Mesothelial cell of epicardium (in vitro differentiated cells): Measurements from ENCODE around the gene PSEN1. TPM values are rescaled to one million over a fixed set of nuclear protein-coding genes. Genes with fewer than 3 reads are reported as not detected.
A peak's percentile ranks its signal among the peaks of the same experiment; 100 is the strongest.

Experiments
- DNase-seq, 2 experiments: peaks; one replicate each; pipeline ENCODE4 v3.0.0; 2021; ENCODE audit warnings: low spot score in 2 of 2; ENCODE audit not compliant: unreplicated experiment in 2 of 2
- H3K27ac Mint-ChIP-seq: 2 replicates; pipeline ENCODE4 v1.8.0; 2021; ENCODE audit warnings: mixed read lengths
- H3K27me3 Mint-ChIP-seq: 2 replicates; pipeline ENCODE4 v1.8.0; 2021; ENCODE audit warnings: low read depth, mixed read lengths
- H3K36me3 Mint-ChIP-seq: 2 replicates; pipeline ENCODE4 v1.8.0; 2021; ENCODE audit warnings: mixed read lengths
- H3K4me1 Mint-ChIP-seq: 2 replicates; pipeline ENCODE4 v1.8.0; 2021; ENCODE audit warnings: mixed read lengths
- H3K4me3 Mint-ChIP-seq: 2 replicates; pipeline ENCODE4 v1.8.0; 2021; ENCODE audit warnings: mild to moderate bottlenecking, moderate library complexity, mixed read lengths
- H3K9me3 Mint-ChIP-seq: 2 replicates; pipeline ENCODE4 v1.8.0; 2021; ENCODE audit warnings: mixed read lengths
- total RNA-seq: library from RNA; stranded (reverse); gene quantifications from 3 replicates; pipeline ENCODE4 v1.2.1, GENCODE V29; 2021
- TF ChIP-seq, protein P1 (sequence below): fragments of 200-600 bp; sonication (generic); IDR thresholded peaks from one replicate; pipeline ENCODE4 v1.5.0; 2021; ENCODE audit warnings: antibody characterized with exemption; ENCODE audit not compliant: unreplicated experiment

PSEN1 gene
- total RNA-seq, 1 donor from 2014 or later = 59.9 TPM

DNA sequence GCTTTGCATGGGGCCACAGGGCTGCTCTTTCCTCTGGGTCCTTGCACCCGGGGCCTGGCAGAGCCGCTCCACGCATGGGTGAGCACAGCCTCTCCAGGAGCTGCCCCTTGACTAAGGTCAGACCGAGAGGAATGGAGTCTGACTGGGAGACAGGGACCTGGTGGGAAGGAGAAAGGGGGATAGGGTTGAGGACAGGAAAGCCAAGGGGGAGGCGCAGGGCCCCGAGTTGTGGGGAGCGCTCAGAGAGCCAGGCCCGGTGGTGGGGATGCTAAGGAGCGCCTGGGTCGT, 117.0 kb downstream of the PSEN1 start:
- DNase-seq = no peak
- Mint-ChIP-seq H3K4me3 (no peak overlapping the region), H3K9me3 (no peaks in the 10 kb centered on the region), H3K36me3 (no peaks in the 10 kb centered on the region), H3K27ac (no peak overlapping the region), H3K27me3 (peaks cover 1% of the 10 kb centered on the region), H3K4me1 (no peaks in the 10 kb centered on the region)
- TF ChIP-seq, protein P1, sequence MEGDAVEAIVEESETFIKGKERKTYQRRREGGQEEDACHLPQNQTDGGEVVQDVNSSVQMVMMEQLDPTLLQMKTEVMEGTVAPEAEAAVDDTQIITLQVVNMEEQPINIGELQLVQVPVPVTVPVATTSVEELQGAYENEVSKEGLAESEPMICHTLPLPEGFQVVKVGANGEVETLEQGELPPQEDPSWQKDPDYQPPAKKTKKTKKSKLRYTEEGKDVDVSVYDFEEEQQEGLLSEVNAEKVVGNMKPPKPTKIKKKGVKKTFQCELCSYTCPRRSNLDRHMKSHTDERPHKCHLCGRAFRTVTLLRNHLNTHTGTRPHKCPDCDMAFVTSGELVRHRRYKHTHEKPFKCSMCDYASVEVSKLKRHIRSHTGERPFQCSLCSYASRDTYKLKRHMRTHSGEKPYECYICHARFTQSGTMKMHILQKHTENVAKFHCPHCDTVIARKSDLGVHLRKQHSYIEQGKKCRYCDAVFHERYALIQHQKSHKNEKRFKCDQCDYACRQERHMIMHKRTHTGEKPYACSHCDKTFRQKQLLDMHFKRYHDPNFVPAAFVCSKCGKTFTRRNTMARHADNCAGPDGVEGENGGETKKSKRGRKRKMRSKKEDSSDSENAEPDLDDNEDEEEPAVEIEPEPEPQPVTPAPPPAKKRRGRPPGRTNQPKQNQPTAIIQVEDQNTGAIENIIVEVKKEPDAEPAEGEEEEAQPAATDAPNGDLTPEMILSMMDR = no peak

DNA sequence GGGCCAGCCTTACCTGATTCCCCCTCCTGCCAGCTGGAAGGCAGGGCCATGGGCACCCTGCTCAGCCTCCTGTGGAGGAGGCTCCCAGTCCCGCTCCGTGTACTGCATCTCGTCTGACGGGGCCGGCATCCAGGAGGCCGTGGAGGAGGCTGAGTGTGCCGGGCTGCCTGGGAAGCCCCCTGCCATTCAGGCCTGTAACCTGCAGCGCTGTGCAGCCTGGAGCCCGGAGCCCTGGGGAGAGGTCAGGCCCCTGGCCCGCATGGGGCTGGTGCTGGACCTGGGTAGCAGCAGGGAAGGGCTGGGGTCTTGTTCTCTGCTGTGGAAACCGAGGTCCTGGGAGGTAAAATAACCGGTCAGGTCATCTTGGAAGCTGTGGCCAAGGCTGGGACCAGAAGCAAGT, 117.4 kb downstream of the PSEN1 start:
- no peak overlapping the region for H3K4me3 Mint-ChIP-seq
- H3K27ac Mint-ChIP-seq = no peak overlapping the region
- H3K36me3 Mint-ChIP-seq = no peaks in the 10 kb centered on the region
- TF ChIP-seq, protein P1 = no peak
- no peaks in the 10 kb centered on the region for H3K4me1 Mint-ChIP-seq
- no peak for DNase-seq
- H3K9me3 Mint-ChIP-seq = no peaks in the 10 kb centered on the region
- H3K27me3 Mint-ChIP-seq = peaks cover 1% of the 10 kb centered on the region

DNA sequence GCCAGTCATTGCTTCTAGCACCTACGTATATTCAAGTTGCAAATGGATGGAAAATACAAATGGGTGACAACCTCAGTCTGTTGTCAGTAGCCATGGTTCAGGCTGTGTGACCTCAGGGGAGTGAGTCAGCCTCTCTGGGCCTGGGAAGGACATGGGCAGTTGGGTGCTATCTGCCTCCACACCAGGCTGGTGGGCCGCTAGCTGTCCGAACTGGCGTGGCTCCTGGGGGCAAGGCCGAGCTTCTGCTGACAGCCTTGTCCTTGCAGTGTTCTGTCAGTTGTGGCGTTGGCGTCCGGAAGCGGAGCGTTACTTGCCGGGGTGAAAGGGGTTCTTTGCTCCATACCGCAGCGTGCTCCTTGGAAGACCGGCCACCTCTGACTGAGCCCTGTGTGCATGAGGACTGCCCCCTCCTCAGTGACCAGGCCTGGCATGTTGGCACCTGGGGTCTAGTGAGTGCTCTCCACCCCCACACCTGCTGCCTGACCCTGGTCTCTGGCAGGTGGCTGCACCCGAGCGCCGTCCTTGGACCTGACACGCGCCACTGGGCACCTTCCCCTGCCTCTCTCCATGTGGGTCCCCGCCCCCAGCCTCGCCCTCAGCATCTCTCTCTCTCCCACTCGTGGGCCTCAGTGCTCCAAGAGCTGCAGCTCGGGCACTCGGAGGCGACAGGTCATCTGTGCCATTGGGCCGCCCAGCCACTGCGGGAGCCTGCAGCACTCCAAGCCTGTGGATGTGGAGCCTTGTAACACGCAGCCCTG, 118.1 kb downstream of the PSEN1 start:
- no peaks in the 10 kb centered on the region for H3K27me3 Mint-ChIP-seq
- no peaks in the 10 kb centered on the region for H3K4me1 Mint-ChIP-seq
- H3K27ac Mint-ChIP-seq = no peak overlapping the region
- TF ChIP-seq, protein P1 = no peak
- no peak for DNase-seq
- no peak overlapping the region for H3K4me3 Mint-ChIP-seq
- H3K9me3 Mint-ChIP-seq = no peaks in the 10 kb centered on the region
- no peaks in the 10 kb centered on the region for H3K36me3 Mint-ChIP-seq

DNA sequence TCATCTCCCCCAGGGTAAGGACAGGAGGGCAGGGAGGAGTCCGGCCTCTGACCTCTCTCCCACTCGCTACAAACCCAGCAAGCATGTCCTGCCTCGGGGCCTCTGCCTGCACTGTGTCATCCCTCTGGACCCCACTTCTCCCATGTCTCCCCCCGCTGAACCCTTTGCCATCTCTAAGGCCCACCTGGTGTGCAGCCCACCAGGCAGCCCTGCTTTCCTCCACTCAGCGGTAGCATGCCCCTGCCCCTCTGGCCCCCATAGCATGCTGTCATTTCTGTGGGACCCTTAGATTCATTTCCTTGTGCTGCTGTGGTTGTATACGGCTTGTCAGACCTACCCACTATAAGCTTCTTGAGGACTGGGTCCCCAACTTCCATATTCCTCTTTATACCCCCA, 118.7 kb downstream of the PSEN1 start:
- Mint-ChIP-seq H3K4me1 (no peaks in the 10 kb centered on the region), H3K36me3 (no peaks in the 10 kb centered on the region), H3K4me3 (no peak overlapping the region), H3K9me3 (no peaks in the 10 kb centered on the region), H3K27ac (no peak overlapping the region), H3K27me3 (no peaks in the 10 kb centered on the region)
- TF ChIP-seq, protein P1 = no peak
- DNase-seq = no peak

DNA sequence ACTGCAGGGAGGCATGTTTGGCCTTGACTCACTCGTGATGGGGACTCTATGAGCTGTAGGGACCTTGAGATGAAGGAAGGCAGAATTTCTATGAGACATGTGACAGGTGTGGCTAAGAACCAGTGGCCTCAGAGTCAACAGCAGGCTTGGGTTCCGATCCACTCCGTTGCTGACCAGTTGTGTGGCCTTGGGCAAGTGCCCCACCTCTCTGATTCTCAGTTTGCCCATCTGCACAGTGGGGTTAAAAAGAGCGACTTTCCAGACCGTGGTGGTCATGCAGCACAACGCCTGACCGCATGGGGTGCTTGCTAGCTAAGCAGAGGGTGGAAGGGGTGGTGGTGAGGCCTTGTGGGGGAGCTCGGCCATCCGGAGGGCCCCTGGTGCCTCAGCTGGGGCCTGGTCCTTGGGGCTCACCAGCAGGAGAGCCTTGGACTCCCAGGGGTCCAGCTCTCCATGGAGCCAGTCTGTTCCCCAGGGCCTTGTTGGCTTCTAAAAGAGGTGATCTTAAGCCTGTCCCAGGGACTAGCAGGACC, 119.5 kb downstream of the PSEN1 start:
- H3K9me3 Mint-ChIP-seq = no peaks in the 10 kb centered on the region
- H3K27me3 Mint-ChIP-seq = no peaks in the 10 kb centered on the region
- peak overlapping the region; percentile 62 for H3K27ac Mint-ChIP-seq

More for the DNA sequence above, 119.5 kb downstream of the PSEN1 start:
- TF ChIP-seq, protein P1 = no peak
- H3K4me1 Mint-ChIP-seq = no peaks in the 10 kb centered on the region
- no peak overlapping the region for H3K4me3 Mint-ChIP-seq
- H3K36me3 Mint-ChIP-seq = no peaks in the 10 kb centered on the region
- no peak for DNase-seq
